ENCODE measurements around the gene DAND5. TPM values are rescaled to one million over a fixed set of nuclear protein-coding genes. Genes with fewer than 3 reads are reported as not detected.
A peak's percentile ranks its signal among the peaks of the same experiment; 100 is the strongest.
"Not testable (repeated sequence)": the region's sequence is repeated elsewhere in the genome, so short reads cannot be mapped to it uniquely, and the experiment has no call there.

The DAND5 gene
- total RNA-seq, 1 donor: not detected

GRCh38 chr19:12953138-12953798, 16.1 kb upstream of the DAND5 start:
- Histone ChIP-seq H3K4me1 (ENCODE audit: insufficient read depth, low read length) (peaks cover 58% of the 10 kb centered on the region), H3K4me3 (ENCODE audit: low read length) (no peak overlapping the region), H3K9me3 (ENCODE audit: low read depth, low read length) (no peaks in the 10 kb centered on the region)

DNA sequence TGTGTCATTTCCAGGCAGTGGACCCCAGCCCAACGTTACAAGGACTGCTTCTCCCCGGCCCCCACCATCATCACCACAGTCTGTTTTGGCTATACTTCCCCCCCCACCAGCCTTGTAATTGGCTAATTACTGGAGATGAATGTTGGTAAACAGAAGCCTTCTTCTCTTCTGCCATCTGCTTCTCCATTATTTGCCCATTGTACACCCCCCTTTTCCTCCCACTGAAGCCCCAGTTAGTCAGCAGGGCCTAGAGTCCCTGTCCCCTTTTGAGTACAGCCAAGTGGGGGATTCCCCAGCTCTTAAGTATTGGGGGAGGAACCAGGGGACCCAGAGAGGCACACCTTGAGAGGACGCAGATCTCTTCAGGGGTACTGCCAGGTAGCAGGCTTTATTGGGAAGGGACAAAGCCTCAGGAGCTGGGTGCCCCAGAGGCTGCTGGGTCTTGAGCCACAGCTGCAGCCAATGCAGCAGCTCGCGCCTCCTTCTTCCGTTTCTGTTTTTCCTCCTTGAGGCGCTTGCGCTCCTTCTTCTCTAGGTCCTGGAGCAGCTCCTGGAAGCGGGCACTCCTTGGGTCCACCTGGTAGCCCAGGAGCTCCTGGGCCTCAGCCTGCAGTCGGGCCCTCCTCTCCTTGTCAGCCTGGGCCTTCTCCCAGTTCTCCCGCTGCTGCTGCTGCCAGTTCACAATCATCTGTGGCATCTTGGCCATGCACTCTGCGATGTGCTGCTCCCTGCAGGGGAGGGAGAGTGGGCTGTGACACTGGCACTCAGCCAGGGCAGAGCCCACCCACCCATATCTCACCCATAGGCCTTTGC, 15.4 kb upstream of the DAND5 start:
- Histone ChIP-seq H3K27me3 (ENCODE audit: insufficient read depth, low read length) (no peaks in the 10 kb centered on the region), H3K9me3 (ENCODE audit: low read depth, low read length) (no peaks in the 10 kb centered on the region), H3K4me1 (ENCODE audit: insufficient read depth, low read length) (peaks cover 58% of the 10 kb centered on the region), H3K4me3 (ENCODE audit: low read length) (no peak overlapping the region)

More at GRCh38 chr19:12953138-12953798, 16.1 kb upstream of the DAND5 start:
- no peaks in the 10 kb centered on the region for H3K27me3 ChIP-seq (ENCODE audit: insufficient read depth, low read length)

- H3K4me1 ChIP-seq (ENCODE audit: insufficient read depth, low read length): peaks cover 58% of the 10 kb centered on the region
- no peaks in the 10 kb centered on the region for H3K27me3 ChIP-seq (ENCODE audit: insufficient read depth, low read length)
- H3K9me3 ChIP-seq (ENCODE audit: low read depth, low read length): no peaks in the 10 kb centered on the region
- H3K4me3 ChIP-seq (ENCODE audit: low read length): no peak overlapping the region
Observed at GRCh38 chr19:12954612-12954962, 14.8 kb upstream of the DAND5 start.

DNA sequence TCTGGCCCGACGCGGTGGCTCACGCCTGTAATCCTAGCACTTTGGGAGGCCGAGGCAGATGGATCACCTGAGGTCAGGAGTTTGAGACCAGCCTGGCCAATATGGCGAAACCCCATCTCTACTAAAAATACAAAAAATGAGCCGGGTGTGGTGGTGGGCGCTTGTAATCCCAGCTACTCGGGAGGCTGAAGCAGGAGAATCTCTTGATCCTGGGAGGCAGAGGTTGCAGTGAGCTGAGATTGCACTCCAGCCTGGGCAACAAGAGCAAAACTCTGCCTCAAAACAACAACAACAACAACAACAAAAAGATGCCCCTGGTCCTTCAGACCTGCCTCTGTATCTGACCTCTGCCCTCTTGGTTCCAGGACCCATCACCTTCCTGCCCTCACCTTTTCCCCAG, 13.8 kb upstream of the DAND5 start:
- not testable (repeated sequence) for H3K4me3 ChIP-seq (ENCODE audit: low read length); H3K27me3 ChIP-seq (ENCODE audit: insufficient read depth, low read length)

DNA sequence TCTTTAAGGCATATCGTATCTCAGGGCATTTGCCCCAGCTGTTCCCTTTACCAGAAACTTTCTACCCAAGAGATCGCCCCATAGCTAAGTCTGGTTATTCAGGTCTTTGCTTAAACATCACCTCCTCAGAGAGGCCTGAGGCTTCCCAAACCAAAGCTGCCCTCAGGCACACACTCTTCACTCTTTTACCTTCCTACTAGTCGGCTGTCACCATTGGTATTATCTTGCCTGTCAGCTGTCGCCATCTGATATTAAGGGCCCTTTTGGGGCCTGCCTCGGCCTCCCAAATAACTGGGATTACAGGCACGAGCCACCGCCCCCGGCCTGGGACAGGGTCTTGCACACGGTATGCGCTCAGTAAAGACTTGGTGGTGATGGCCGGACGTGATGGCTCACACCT, 13.4 kb upstream of the DAND5 start:
- no peaks in the 10 kb centered on the region for H3K9me3 ChIP-seq (ENCODE audit: low read depth, low read length)
- peak overlapping the region; percentile 85 for H3K4me3 ChIP-seq (ENCODE audit: low read length)
- peaks cover 52% of the 10 kb centered on the region for H3K4me1 ChIP-seq (ENCODE audit: insufficient read depth, low read length)
- no peaks in the 10 kb centered on the region for H3K27me3 ChIP-seq (ENCODE audit: insufficient read depth, low read length)

More for the DNA sequence above, 13.8 kb upstream of the DAND5 start:
- H3K9me3 ChIP-seq (ENCODE audit: low read depth, low read length): not testable (repeated sequence)
- peaks cover 52% of the 10 kb centered on the region for H3K4me1 ChIP-seq (ENCODE audit: insufficient read depth, low read length)

- peak within 1 kb of the TSS; percentile 85 for H3K4me3 ChIP-seq (ENCODE audit: low read length)
- H3K9me3 ChIP-seq (ENCODE audit: low read depth, low read length): no peaks in the 10 kb centered on the region
- peaks cover 52% of the 10 kb centered on the region for H3K4me1 ChIP-seq (ENCODE audit: insufficient read depth, low read length)
Observed at GRCh38 chr19:12956446-12957388, 12.7 kb upstream of the DAND5 start, which contains the start of gene GADD45GIP1. TSS of gene GADD45GIP1 (minus strand) at chr19:12957223. CDS start at chr19:12957212, 11 bp downstream.

GRCh38 chr19:12957389-12957952, 11.9 kb upstream of the DAND5 start:
- H3K27me3 ChIP-seq (ENCODE audit: insufficient read depth, low read length); H3K9me3 ChIP-seq (ENCODE audit: low read depth, low read length): not testable (repeated sequence)
- H3K4me3 ChIP-seq (ENCODE audit: low read length): peak overlapping the region; percentile 85
- H3K4me1 ChIP-seq (ENCODE audit: insufficient read depth, low read length): peaks cover 46% of the 10 kb centered on the region

More at GRCh38 chr19:12956446-12957388, 12.7 kb upstream of the DAND5 start, which contains the start of gene GADD45GIP1:
- no peaks in the 10 kb centered on the region for H3K27me3 ChIP-seq (ENCODE audit: insufficient read depth, low read length)

DNA sequence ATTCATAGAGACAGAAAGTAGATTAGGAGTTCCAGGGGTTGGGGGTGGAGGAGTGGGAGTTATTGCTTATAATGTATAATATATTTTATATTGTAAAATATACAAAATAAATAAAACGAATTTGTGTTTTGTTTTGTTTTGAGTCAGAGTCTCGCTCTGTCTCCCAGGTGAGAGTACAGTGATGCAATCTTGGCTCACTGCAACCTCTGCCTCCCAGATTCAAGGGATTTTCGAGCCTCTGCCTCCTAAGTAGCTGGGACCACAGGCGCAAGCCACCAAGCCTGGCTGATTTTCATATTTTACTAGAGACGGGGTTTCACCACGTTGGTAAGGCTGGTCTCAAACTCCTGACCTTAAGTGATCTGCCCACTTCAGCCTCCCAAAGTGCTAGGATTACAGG, 9.9 kb upstream of the DAND5 start:
- no peaks in the 10 kb centered on the region for H3K9me3 ChIP-seq (ENCODE audit: low read depth, low read length)
- H3K4me3 ChIP-seq (ENCODE audit: low read length): no peak overlapping the region
- H3K27me3 ChIP-seq (ENCODE audit: insufficient read depth, low read length): no peaks in the 10 kb centered on the region
- H3K4me1 ChIP-seq (ENCODE audit: insufficient read depth, low read length): peaks cover 27% of the 10 kb centered on the region

- Histone ChIP-seq H3K9me3 (ENCODE audit: low read depth, low read length) (no peaks in the 10 kb centered on the region), H3K4me1 (ENCODE audit: insufficient read depth, low read length) (peaks cover 7% of the 10 kb centered on the region), H3K27me3 (ENCODE audit: insufficient read depth, low read length) (no peaks in the 10 kb centered on the region), H3K4me3 (ENCODE audit: low read length) (peak overlapping the region; percentile 30)
Observed at GRCh38 chr19:12965017-12965811, 4.2 kb upstream of the DAND5 start.

- Histone ChIP-seq H3K4me3 (ENCODE audit: low read length) (no peak overlapping the region), H3K9me3 (ENCODE audit: low read depth, low read length) (no peaks in the 10 kb centered on the region), H3K4me1 (ENCODE audit: insufficient read depth, low read length) (peaks cover 7% of the 10 kb centered on the region), H3K27me3 (ENCODE audit: insufficient read depth, low read length) (no peaks in the 10 kb centered on the region)
Observed at GRCh38 chr19:12965812-12966135, 3.6 kb upstream of the DAND5 start.

- Histone ChIP-seq H3K4me3 (ENCODE audit: low read length) (no peak overlapping the region), H3K4me1 (ENCODE audit: insufficient read depth, low read length) (peaks cover 7% of the 10 kb centered on the region), H3K9me3 (ENCODE audit: low read depth, low read length) (no peaks in the 10 kb centered on the region), H3K27me3 (ENCODE audit: insufficient read depth, low read length) (no peaks in the 10 kb centered on the region)
Observed at GRCh38 chr19:12967907-12968306, 1.5 kb upstream of the DAND5 start.

- H3K27me3 ChIP-seq (ENCODE audit: insufficient read depth, low read length): no peaks in the 10 kb centered on the region
- peaks cover 4% of the 10 kb centered on the region for H3K4me1 ChIP-seq (ENCODE audit: insufficient read depth, low read length)
- no peak overlapping the region for H3K4me3 ChIP-seq (ENCODE audit: low read length)
- H3K9me3 ChIP-seq (ENCODE audit: low read depth, low read length): no peaks in the 10 kb centered on the region
Observed at GRCh38 chr19:12970070-12970820, 869 bp downstream of the DAND5 start.

GRCh38 chr19:12973236-12973635, 3.9 kb downstream of the DAND5 start:
- no peaks in the 10 kb centered on the region for H3K4me1 ChIP-seq (ENCODE audit: insufficient read depth, low read length)
- H3K4me3 ChIP-seq (ENCODE audit: low read length): no peak overlapping the region
- H3K9me3 ChIP-seq (ENCODE audit: low read depth, low read length): no peaks in the 10 kb centered on the region
- no peaks in the 10 kb centered on the region for H3K27me3 ChIP-seq (ENCODE audit: insufficient read depth, low read length)
